ENCODE data around the gene LY6G5B.

LY6G5B gene

GRCh38 chr6:31662124-31662723 is 7.6 kb upstream of the LY6G5B start:
- in situ Hi-C loops (cut with MboI; ENCODE audit: low sequenced_read_pairs): no loop called here

DNA sequence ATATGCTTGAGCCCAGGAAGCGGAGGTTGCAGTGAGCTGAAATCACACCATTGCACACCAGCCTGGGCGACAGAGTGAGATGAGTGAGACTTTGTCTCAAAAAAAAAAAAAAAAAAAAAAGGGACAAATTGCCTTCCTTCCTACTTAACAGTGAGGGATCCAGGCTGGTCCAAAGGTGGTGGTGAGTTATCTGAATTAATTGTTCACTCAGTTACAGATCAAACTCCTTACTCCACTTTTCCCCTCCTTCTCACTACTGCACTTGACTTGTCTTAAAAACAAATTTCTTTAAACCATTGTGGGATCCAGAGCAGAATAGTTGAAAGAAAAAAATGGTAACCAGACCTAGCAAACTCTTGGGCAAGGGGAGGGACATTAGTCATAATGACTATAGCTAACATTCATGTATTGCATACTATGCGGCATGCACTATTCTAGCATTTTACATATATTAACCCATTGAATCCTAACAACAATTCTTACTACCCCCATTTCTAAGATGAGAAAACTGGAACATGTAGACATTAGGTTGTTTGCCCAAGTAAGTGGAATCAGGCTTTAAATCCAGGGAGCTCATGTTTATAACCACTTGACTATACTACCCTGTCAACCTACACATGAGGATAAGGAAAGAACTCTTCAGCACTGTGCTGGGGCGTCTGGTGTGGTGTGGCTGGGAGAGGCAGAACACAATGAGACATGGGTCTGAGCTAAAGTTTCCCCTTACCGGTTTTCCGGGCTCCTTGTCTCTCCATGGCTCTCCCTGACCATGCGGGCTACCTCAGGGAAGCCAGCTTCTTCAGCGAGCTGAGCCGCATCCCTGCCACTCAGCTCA is 6.4 kb upstream of the LY6G5B start:
- in situ Hi-C loops (cut with MboI; ENCODE audit: low sequenced_read_pairs): no loop called here

DNA sequence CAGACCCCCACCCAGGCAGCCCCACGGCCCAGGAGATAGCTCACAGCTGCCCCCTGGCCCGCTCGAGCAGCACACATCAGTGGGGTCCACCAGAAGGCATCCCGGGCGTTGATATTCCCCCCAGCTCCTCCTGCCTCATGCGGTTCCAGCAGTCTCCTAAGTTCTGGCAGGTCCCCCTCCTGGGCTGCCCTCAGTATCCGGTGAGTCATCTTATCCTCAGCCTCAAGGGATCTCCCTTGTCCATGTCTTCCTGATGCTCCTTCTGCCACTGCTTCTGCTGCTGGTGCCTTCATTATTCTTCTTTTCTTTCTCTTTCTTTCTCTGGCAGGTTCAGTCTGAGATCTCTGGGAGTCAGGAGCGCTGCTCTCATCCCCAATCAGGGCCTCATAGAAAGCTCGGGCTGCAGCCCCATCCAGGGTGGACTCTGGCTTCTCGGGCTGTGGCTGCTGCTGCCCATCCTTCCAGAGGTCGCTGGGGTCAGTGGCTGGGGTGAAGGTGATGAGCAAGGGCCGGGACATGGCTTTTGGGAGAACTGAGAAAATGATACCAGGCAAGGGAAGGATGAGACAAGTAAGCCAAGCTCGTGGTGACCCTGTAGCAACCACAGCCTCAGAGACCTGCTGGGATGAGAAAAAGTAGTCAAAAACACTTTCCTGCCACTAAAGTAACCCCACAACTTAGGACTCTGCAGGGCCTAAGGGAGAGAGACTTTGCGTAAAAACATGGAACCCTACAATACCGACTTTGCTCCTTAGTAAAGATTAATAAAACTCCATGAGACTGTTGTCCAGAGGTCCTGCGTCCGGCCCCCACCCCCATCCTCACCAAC is 5.6 kb upstream of the LY6G5B start:
- in situ Hi-C loops (cut with MboI; ENCODE audit: low sequenced_read_pairs): no loop called here

- in situ Hi-C loops (cut with MboI; ENCODE audit: low sequenced_read_pairs): no loop called here
Observed at GRCh38 chr6:31664790-31665500, 4.8 kb upstream of the LY6G5B start, which contains the start of gene GPANK1. Gene GPANK1, minus strand, starts transcription at chr6:31664997. Its CDS starts 519 bp downstream, at chr6:31664478.

DNA sequence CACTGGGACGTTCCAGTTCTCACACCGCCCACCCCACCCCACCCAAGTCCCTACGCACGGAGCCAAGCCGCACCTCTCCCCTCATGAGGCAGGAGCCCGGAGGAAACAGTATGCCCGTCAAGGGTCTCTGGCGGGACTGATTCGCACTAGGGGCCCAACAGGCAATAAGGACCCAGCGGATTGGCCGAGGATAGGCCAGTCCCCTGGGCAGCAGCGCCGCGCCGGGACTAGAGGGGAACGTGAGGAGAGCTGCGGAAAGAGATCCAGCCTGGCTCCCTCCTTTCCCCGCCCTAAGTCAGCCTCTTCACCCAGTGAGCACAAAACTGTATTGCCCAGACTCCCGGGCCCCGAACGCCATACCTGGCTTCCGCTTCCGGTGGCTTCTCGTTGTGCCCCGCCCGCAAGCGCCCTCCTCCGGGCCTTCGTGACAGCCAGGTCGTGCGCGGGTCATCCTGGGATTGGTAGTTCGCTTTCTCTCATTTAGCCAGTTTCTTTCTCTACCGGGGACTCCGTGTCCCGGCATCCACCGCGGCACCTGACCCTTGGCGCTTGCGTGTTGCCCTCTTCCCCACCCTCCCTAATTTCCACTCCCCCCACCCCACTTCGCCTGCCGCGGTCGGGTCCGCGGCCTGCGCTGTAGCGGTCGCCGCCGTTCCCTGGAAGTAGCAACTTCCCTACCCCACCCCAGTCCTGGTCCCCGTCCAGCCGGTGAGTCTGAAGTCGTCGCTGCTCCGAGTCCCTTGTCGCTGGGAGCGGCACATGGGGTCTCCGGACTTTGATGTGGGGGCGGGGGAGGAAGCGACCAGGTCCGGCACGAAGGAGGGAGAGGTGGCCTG is 4.1 kb upstream of the LY6G5B start, which contains the start of gene CSNK2B:
Gene CSNK2B, plus strand, starts transcription at position 580 of the 836 bp plus-strand sequence. CDS start 752 bp downstream, outside the sequence.
- in situ Hi-C loops (cut with MboI; ENCODE audit: low sequenced_read_pairs): no loop called here

- in situ Hi-C loops (cut with MboI; ENCODE audit: low sequenced_read_pairs): no loop called here
Observed at GRCh38 chr6:31666337-31666965, 3.3 kb upstream of the LY6G5B start.

DNA sequence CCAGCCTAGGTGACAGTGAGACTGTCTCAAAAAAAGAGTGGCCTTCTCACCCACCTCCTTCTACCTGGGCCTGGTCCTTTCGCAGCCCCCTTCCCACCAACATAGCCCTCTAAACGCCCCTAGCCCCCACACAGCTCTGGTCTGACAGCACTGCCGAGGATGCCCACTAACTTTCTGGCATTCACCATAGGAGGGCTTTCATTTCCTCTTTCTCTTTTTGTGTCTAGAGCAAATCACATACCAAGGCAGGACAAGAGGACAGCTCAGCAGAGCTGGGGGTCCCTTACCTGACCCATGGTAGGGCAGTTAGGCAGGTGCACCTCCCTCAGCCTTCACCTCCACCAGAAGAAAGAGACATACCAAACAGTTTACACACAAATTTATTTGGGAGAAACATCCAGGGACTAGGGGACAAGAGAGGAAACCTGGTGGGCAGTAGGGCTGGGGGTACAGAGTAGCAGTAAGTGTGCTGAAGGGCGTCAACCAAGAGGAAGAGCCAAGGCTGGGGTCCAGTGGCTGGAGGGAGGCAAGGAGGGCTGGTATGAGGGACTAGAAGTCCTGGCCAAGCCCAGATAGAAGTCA is 6.6 kb downstream of the LY6G5B start:
- in situ Hi-C loops (cut with MboI; ENCODE audit: low sequenced_read_pairs): no loop called here

GRCh38 chr6:31676904-31677303 is 7.1 kb downstream of the LY6G5B start:
- in situ Hi-C loops (cut with MboI; ENCODE audit: low sequenced_read_pairs): no loop called here

DNA sequence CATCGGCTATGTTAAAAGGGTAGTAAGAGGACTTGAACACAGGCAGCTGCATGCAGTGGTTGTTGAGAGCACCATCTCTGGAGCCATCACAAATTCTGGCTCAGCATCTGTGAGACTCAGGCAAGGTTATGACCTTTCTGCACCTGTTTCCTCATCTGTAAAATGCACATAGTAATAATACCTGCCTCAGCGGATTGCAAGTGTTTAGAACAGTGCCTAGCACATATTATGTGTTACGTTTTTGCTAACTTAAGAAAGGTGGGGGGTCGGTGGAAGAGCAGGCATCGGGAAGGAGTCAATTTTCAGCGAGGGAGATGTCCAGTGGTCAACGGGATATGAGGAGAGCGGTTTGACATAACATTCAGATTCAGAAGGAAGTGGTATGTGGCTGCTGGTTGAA is 8.2 kb downstream of the LY6G5B start:
- in situ Hi-C loops (cut with MboI; ENCODE audit: low sequenced_read_pairs): no loop called here

DNA sequence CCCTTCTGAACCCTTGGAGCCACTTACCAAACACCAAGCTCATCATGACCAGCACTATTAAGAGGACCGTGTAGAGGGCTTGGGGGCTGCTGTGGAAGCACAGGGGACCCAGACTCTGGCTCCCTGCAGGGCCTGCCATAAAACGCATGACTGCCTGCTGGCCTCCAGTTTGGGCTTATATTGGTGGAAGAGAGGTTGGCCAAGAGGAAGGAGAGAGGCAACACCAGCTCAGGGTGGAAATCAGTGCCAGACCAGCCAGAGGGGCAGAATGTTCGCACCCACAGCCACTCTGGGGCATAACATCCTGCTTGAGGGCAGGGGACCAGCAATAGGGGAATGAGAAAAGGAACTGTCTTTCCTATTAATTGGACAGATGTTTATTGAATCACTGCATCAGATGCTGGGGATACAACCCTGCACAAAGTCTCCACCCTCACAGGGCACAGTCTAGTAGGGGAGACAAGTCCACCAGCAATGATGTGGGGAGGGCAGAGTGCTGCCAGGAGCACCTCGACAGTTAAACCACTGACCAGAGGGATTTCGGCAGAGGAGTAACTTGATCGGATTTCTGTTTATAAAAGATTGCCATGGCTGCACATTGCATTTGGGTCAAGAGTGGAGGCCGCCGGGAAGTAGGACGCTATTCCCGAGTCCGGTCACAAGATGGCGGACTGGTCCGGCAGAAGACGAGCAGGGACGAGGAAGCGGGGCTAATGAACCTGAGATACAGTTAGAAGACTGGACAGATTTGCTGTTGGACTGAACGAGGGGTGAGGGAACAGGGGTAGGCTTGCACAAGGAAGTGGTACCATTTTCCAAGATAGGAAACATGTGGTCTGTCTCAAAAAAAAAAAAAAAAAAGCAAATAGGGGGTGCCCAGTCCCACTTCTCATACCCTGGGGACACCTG is 10.7 kb downstream of the LY6G5B start, which contains the start of gene LY6G5C:
Gene LY6G5C, minus strand, starts transcription at position 842 of the 909 bp plus-strand sequence. Its CDS starts 694 bp downstream, at position 148.
- in situ Hi-C loops (cut with MboI; ENCODE audit: low sequenced_read_pairs): no loop called here

DNA sequence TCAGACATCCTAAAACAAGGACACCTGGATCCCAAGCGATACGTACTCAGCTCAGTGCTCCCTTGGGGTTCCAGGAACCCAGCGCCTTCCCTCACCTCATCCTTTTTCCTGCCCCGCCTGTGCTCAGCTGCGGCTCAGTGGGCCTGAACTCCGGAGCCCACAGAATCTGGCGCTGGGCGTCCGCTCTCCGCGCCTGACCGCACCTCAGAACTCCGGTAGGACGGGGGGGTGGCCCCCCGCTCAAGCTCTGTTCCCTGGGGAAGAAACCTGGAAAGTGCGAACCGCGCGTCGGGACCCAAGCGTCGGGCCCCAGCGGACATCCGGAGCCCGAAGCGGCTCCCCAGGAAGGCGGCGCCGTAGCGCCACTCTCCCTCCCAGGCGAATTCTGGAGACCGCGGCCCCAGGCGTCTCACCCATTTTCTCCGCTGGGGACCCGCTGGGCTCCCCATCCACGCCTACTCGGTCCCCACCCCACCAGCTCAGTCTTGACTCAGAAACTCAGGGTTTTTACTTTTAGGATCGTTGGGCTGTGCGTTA is 11.4 kb downstream of the LY6G5B start:
- in situ Hi-C loops (cut with MboI; ENCODE audit: low sequenced_read_pairs): no loop called here

DNA sequence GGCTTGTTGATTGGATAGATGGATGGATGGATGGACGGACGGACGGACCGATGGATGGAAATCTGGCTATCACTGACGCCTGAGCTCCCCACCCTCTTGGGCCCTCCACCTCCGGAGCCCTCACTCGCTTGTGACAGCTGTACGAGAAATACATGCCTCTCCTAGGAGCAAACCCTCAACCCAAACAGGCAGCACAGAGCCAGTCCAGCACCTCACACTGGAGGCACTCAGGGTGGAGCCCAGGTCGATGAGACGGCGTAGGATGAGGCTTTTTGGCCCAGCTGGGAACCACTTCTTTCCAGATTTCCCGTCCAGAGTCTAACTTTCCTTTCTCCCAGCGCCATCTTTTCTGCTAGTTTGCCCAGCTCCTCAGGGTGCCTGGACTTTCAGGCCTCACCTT is 13.8 kb downstream of the LY6G5B start:
- in situ Hi-C loops (cut with MboI; ENCODE audit: low sequenced_read_pairs): no loop called here

DNA sequence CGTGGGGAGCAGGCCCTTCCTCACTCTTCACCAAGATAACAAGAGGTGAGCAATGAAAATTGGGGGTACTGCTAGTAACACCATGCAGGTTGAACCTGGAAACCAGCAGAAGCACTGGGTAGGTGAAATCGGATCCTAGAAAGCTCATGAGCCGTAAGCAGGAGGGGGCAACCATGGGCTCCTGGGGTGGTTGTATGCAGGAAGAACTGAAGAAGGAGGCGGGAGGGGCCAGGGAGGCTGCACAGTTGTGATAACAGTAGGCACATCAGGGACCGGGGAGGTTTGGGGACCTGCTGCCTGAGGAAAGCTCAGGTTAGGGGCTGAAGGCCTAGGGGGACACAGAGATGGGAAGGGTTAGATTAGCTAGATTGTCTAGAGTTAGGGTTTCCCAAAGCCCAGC is 16.7 kb downstream of the LY6G5B start:
- in situ Hi-C loops (cut with MboI; ENCODE audit: low sequenced_read_pairs): no loop called here

- in situ Hi-C loops (cut with MboI; ENCODE audit: low sequenced_read_pairs): no loop called here
Observed at GRCh38 chr6:31687321-31687720, 17.5 kb downstream of the LY6G5B start.

GRCh38 chr6:31687860-31688693 is 18.3 kb downstream of the LY6G5B start:
- in situ Hi-C loops (cut with MboI; ENCODE audit: low sequenced_read_pairs): no loop called here

- in situ Hi-C loops (cut with MboI; ENCODE audit: low sequenced_read_pairs): no loop called here
Observed at GRCh38 chr6:31689249-31690110, 19.7 kb downstream of the LY6G5B start.
